ENCODE data around the gene HLF.

Gene HLF

GRCh38 chr17:55317284-55317683 is 52.5 kb downstream of the HLF start:
- no peak overlapping the region for H3K4me3 ChIP-seq (ENCODE audit: low read depth, low read length)
- DNase-seq (ENCODE audit: low read depth), result no peak
- TF ChIP-seq CTCF (IDR thresholded peaks at IDR 0.05; ENCODE audit: control insufficient read depth, extremely low read depth, insufficient read depth), result no peak

GRCh38 chr17:55318081-55318480 is 53.3 kb downstream of the HLF start:
- no peak for DNase-seq (ENCODE audit: low read depth)
- no peak overlapping the region for H3K4me3 ChIP-seq (ENCODE audit: low read depth, low read length)
- no peak for TF ChIP-seq CTCF (IDR thresholded peaks at IDR 0.05; ENCODE audit: control insufficient read depth, extremely low read depth, insufficient read depth)

GRCh38 chr17:55318715-55319487 is 54.1 kb downstream of the HLF start:
- no peak for TF ChIP-seq CTCF (IDR thresholded peaks at IDR 0.05; ENCODE audit: control insufficient read depth, extremely low read depth, insufficient read depth)
- H3K4me3 ChIP-seq (ENCODE audit: low read depth, low read length), result no peak overlapping the region
- no peak for DNase-seq (ENCODE audit: low read depth)

- DNase-seq (ENCODE audit: low read depth), result no peak
- TF ChIP-seq CTCF (IDR thresholded peaks at IDR 0.05; ENCODE audit: control insufficient read depth, extremely low read depth, insufficient read depth), result no peak
- no peak overlapping the region for H3K4me3 ChIP-seq (ENCODE audit: low read depth, low read length)
Measured at GRCh38 chr17:55319933-55320593, 55.3 kb downstream of the HLF start.

- no peak overlapping the region for H3K4me3 ChIP-seq (ENCODE audit: low read depth, low read length)
- no peak for DNase-seq (ENCODE audit: low read depth)
- TF ChIP-seq CTCF (IDR thresholded peaks at IDR 0.05; ENCODE audit: control insufficient read depth, extremely low read depth, insufficient read depth), result no peak
Measured at GRCh38 chr17:55320594-55321426, 56.0 kb downstream of the HLF start.

- TF ChIP-seq CTCF (IDR thresholded peaks at IDR 0.05; ENCODE audit: control insufficient read depth, extremely low read depth, insufficient read depth), result no peak
- no peak for DNase-seq (ENCODE audit: low read depth)
- no peak overlapping the region for H3K4me3 ChIP-seq (ENCODE audit: low read depth, low read length)
Measured at GRCh38 chr17:55321427-55322060, 56.8 kb downstream of the HLF start.
